HG03460 (cell line): Measurements from ENCODE around the gene RAB3IP.
"Not testable (repeated sequence)": the region's sequence is repeated elsewhere in the genome, so short reads cannot be mapped to it uniquely, and the experiment has no call there.

Experiments used
- ATAC-seq: cut with Tn5 transposase; IDR thresholded peaks from one replicate; pipeline ENCODE4 v1.9.1; 2021; ENCODE audit not compliant: unreplicated experiment

Gene RAB3IP

GRCh38 chr12:69755302-69755701, 16.6 kb downstream of the RAB3IP start:
- ATAC-seq = no peak

GRCh38 chr12:69756088-69756755, 17.6 kb downstream of the RAB3IP start:
- no peak for ATAC-seq

- no peak for ATAC-seq
These were observed 19.4 kb downstream of the RAB3IP start for GRCh38 chr12:69758105-69758504.

GRCh38 chr12:69759581-69759980, 20.9 kb downstream of the RAB3IP start:
- ATAC-seq = not testable (repeated sequence)

- ATAC-seq = no peak
These were observed 26.9 kb downstream of the RAB3IP start for GRCh38 chr12:69765515-69765914.

- no peak for ATAC-seq
These were observed 27.6 kb downstream of the RAB3IP start for GRCh38 chr12:69766260-69766659.

GRCh38 chr12:69779928-69780327, 41.3 kb downstream of the RAB3IP start:
- no peak for ATAC-seq

- ATAC-seq = no peak
These were observed 44.7 kb downstream of the RAB3IP start for GRCh38 chr12:69783365-69783764.

GRCh38 chr12:69789351-69789750, 50.7 kb downstream of the RAB3IP start:
- no peak for ATAC-seq

GRCh38 chr12:69792533-69792932, 53.9 kb downstream of the RAB3IP start:
- ATAC-seq = no peak

- not testable (repeated sequence) for ATAC-seq
These were observed 68.6 kb downstream of the RAB3IP start for GRCh38 chr12:69807101-69807897.

GRCh38 chr12:69810870-69811498, 72.3 kb downstream of the RAB3IP start:
- no peak for ATAC-seq

- no peak for ATAC-seq
These were observed 77.4 kb downstream of the RAB3IP start for GRCh38 chr12:69816082-69816481.

- ATAC-seq = no peak
These were observed 82.4 kb downstream of the RAB3IP start for GRCh38 chr12:69821032-69821455.

GRCh38 chr12:69821456-69822159, 82.9 kb downstream of the RAB3IP start:
- ATAC-seq = no peak

GRCh38 chr12:69822201-69822860, 83.7 kb downstream of the RAB3IP start:
- no peak for ATAC-seq

GRCh38 chr12:69824028-69824427, 85.4 kb downstream of the RAB3IP start:
- no peak for ATAC-seq

- no peak for ATAC-seq
These were observed 86.4 kb downstream of the RAB3IP start, which contains the start of gene MYRFL for GRCh38 chr12:69824966-69825560. TSS of gene MYRFL (plus strand) at chr12:69825227. CDS start at chr12:69825518, 291 bp downstream.

GRCh38 chr12:69828897-69829296, 90.2 kb downstream of the RAB3IP start:
- no peak for ATAC-seq

GRCh38 chr12:69833696-69834095, 95.0 kb downstream of the RAB3IP start:
- ATAC-seq = no peak
